Activated CD4-positive, alpha-beta memory T cell treated with anti-CD3 and anti-CD28 coated beads, Interleukin-2, amount 10 ng/mL, durations not matched to agents 7 days and 5 days (primary cell): ENCODE data around the gene CAPZB. TPM values are rescaled to one million over a fixed set of nuclear protein-coding genes. Genes with fewer than 3 reads are reported as not detected.
"Not testable (repeated sequence)": the region's sequence is repeated elsewhere in the genome, so short reads cannot be mapped to it uniquely, and the experiment has no call there.

Source experiments
- CTCF ChIA-PET: fragments of 350-600 bp; sonication (Branson Sonifier 250); formaldehyde crosslinking; loops from one replicate; lab custom pipeline; 2021; ENCODE audit warnings: antibody characterized with exemption, inconsistent platforms; lab: Charles Lee
- POLR2A ChIA-PET: fragments of 350-600 bp; sonication (Branson Sonifier 250); formaldehyde crosslinking; loops from one replicate; lab custom pipeline; 2021; ENCODE audit warnings: antibody characterized with exemption; lab: Charles Lee
- DNase-seq: peaks from one replicate; pipeline ENCODE4 v3.0.0-alpha.2; 2020
- H3K27ac Mint-ChIP-seq: one replicate; pipeline ENCODE4 v1.8.0; 2021; ENCODE audit warnings: mild to moderate bottlenecking, mixed read lengths
- H3K27me3 Mint-ChIP-seq: one replicate; pipeline ENCODE4 v1.8.0; 2021; ENCODE audit warnings: mixed read lengths
- H3K36me3 Mint-ChIP-seq: one replicate; pipeline ENCODE4 v1.8.0; 2021; ENCODE audit warnings: low read depth, mixed read lengths
- H3K4me1 Mint-ChIP-seq: one replicate; pipeline ENCODE4 v1.8.0; 2021; ENCODE audit warnings: mixed read lengths
- H3K4me3 Mint-ChIP-seq: one replicate; pipeline ENCODE4 v1.8.0; 2021; ENCODE audit warnings: mild to moderate bottlenecking, mixed read lengths
- H3K9me3 Mint-ChIP-seq: one replicate; pipeline ENCODE4 v1.8.0; 2021; ENCODE audit warnings: mixed read lengths
- total RNA-seq, 2 experiments: library from RNA; stranded (reverse); gene quantifications; one replicate each; pipeline ENCODE4 v1.2.3, GENCODE V29; 2021

Gene CAPZB
- total RNA-seq, 2 experiments from 2014 or later, result 537 to 565 TPM

GRCh38 chr1:19311931-19312781 is 173.2 kb downstream of the CAPZB start, which contains the start of the genes AKR7A2 and SLC66A1:
Gene AKR7A2, minus strand, starts transcription at chr1:19312144. Its CDS starts 20 bp downstream, at chr1:19312124.
Gene SLC66A1, plus strand, starts transcription at chr1:19312326. Its CDS starts 5,352 bp downstream, at chr1:19317678.
- H3K27me3 Mint-ChIP-seq, result no peaks in the 10 kb centered on the region
- H3K9me3 Mint-ChIP-seq, result no peaks in the 10 kb centered on the region
- H3K4me3 Mint-ChIP-seq, result peak within 1 kb of the TSS; percentile 88
- H3K4me1 Mint-ChIP-seq, result peaks cover 46% of the 10 kb centered on the region
- H3K36me3 Mint-ChIP-seq, result peaks cover 5% of the 10 kb centered on the region
- peak within 1 kb of the TSS; percentile 34 for H3K27ac Mint-ChIP-seq
- peak; percentile 91 for DNase-seq
- ChIA-PET POLR2A (interaction anchor here (1.1 to 1.7 kb wide), 5 partner anchors 18 to 285 kb away, joined by 3 to 6 read pairs (median 3); partner anchors contain the start of gene MRTO4), CTCF (interaction anchor here (0.6 to 1.5 kb wide), 5 partner anchors 10 to 349 kb away, joined by 3 to 7 read pairs (median 3); no protein-coding TSS in a partner anchor)

- ChIA-PET POLR2A (interaction anchor here (0.6 to 1.7 kb wide), 7 partner anchors 11 to 285 kb away, joined by 3 to 6 read pairs (median 4); partner anchors contain the start of genes EMC1 and MRTO4), CTCF (interaction anchor here (0.6 to 1.5 kb wide), 3 partner anchors 112 to 350 kb away, joined by 3 to 7 read pairs (median 3); no protein-coding TSS in a partner anchor)
- DNase-seq, result peak; percentile 31
These were observed 173.8 kb downstream of the CAPZB start for GRCh38 chr1:19311503-19311930.

GRCh38 chr1:19310720-19311502 is 174.4 kb downstream of the CAPZB start:
- Mint-ChIP-seq H3K27me3 (no peaks in the 10 kb centered on the region), H3K9me3 (no peaks in the 10 kb centered on the region), H3K4me3 (peak overlapping the region; percentile 88), H3K27ac (peak overlapping the region; percentile 34), H3K36me3 (peaks cover 8% of the 10 kb centered on the region), H3K4me1 (peaks cover 43% of the 10 kb centered on the region)
- DNase-seq, result no peak
- ChIA-PET POLR2A (interaction anchor here (0.6 to 1.7 kb wide), 4 partner anchors 11 to 102 kb away, joined by 3 to 5 read pairs (median 4); partner anchors contain the start of genes EMC1 and MRTO4), CTCF (interaction anchor here (0.6 to 0.7 kb wide), 2 partner anchors 112 to 279 kb away, joined by 3 read pairs; no protein-coding TSS in a partner anchor)

More at GRCh38 chr1:19311503-19311930, 173.8 kb downstream of the CAPZB start:
- no peaks in the 10 kb centered on the region for H3K9me3 Mint-ChIP-seq
- peak overlapping the region; percentile 88 for H3K4me3 Mint-ChIP-seq
- H3K4me1 Mint-ChIP-seq, result peaks cover 46% of the 10 kb centered on the region
- no peaks in the 10 kb centered on the region for H3K27me3 Mint-ChIP-seq
- H3K27ac Mint-ChIP-seq, result no peak overlapping the region
- peaks cover 8% of the 10 kb centered on the region for H3K36me3 Mint-ChIP-seq

GRCh38 chr1:19310061-19310460 is 175.3 kb downstream of the CAPZB start:
- H3K27me3 Mint-ChIP-seq, result no peaks in the 10 kb centered on the region
- no peak for DNase-seq
- H3K4me3 Mint-ChIP-seq, result no peak overlapping the region
- H3K36me3 Mint-ChIP-seq, result peaks cover 13% of the 10 kb centered on the region
- ChIA-PET CTCF (no interaction called here), POLR2A (interaction anchor here (1.3 kb wide), 1 partner anchor 99 kb away, joined by 3 read pairs; the partner anchor contains the start of gene UBR4)
- H3K4me1 Mint-ChIP-seq, result peaks cover 35% of the 10 kb centered on the region
- no peaks in the 10 kb centered on the region for H3K9me3 Mint-ChIP-seq
- H3K27ac Mint-ChIP-seq, result no peak overlapping the region

- Mint-ChIP-seq H3K27ac (no peak overlapping the region), H3K27me3 (no peaks in the 10 kb centered on the region), H3K4me1 (peaks cover 30% of the 10 kb centered on the region), H3K9me3 (no peaks in the 10 kb centered on the region), H3K36me3 (peaks cover 20% of the 10 kb centered on the region), H3K4me3 (no peak overlapping the region)
- no peak for DNase-seq
- ChIA-PET POLR2A (interaction anchor here (1.3 kb wide), 1 partner anchor 99 kb away, joined by 3 read pairs; the partner anchor contains the start of gene UBR4), CTCF (no interaction called here)
These were observed 176.1 kb downstream of the CAPZB start for GRCh38 chr1:19309123-19309813.

GRCh38 chr1:19308509-19308907 is 176.8 kb downstream of the CAPZB start:
- CTCF ChIA-PET, result no interaction called here
- POLR2A ChIA-PET, result no interaction called here
- no peaks in the 10 kb centered on the region for H3K9me3 Mint-ChIP-seq
- no peaks in the 10 kb centered on the region for H3K27me3 Mint-ChIP-seq
- no peak for DNase-seq
- H3K27ac Mint-ChIP-seq, result no peak overlapping the region
- peaks cover 28% of the 10 kb centered on the region for H3K4me1 Mint-ChIP-seq
- peaks cover 25% of the 10 kb centered on the region for H3K36me3 Mint-ChIP-seq
- no peak overlapping the region for H3K4me3 Mint-ChIP-seq

GRCh38 chr1:19307794-19308508 is 177.4 kb downstream of the CAPZB start:
- ChIA-PET CTCF (interaction anchor here (0.6 kb wide), 1 partner anchor 352 kb away, joined by 4 read pairs; no protein-coding TSS in a partner anchor), POLR2A (no interaction called here)
- H3K27me3 Mint-ChIP-seq, result no peaks in the 10 kb centered on the region
- H3K36me3 Mint-ChIP-seq, result peaks cover 29% of the 10 kb centered on the region
- H3K4me3 Mint-ChIP-seq, result no peak overlapping the region
- H3K4me1 Mint-ChIP-seq, result peaks cover 22% of the 10 kb centered on the region
- DNase-seq, result no peak
- no peak overlapping the region for H3K27ac Mint-ChIP-seq
- no peaks in the 10 kb centered on the region for H3K9me3 Mint-ChIP-seq

GRCh38 chr1:19306941-19307340 is 178.4 kb downstream of the CAPZB start:
- Mint-ChIP-seq H3K4me3 (no peak overlapping the region), H3K27me3 (no peaks in the 10 kb centered on the region), H3K9me3 (no peaks in the 10 kb centered on the region), H3K4me1 (peaks cover 19% of the 10 kb centered on the region), H3K36me3 (peaks cover 34% of the 10 kb centered on the region), H3K27ac (no peak overlapping the region)
- no peak for DNase-seq
- POLR2A ChIA-PET, result no interaction called here
- CTCF ChIA-PET, result no interaction called here

- Mint-ChIP-seq H3K4me3 (no peak overlapping the region), H3K4me1 (peaks cover 11% of the 10 kb centered on the region), H3K27me3 (no peaks in the 10 kb centered on the region), H3K36me3 (peaks cover 35% of the 10 kb centered on the region), H3K27ac (no peak overlapping the region), H3K9me3 (no peaks in the 10 kb centered on the region)
- ChIA-PET CTCF (interaction anchor here (1.4 kb wide), 1 partner anchor 348 kb away, joined by 3 read pairs; no protein-coding TSS in a partner anchor), POLR2A (no interaction called here)
- no peak for DNase-seq
These were observed 179.5 kb downstream of the CAPZB start for GRCh38 chr1:19305880-19306279.

- POLR2A ChIA-PET, result interaction anchor here (1.2 kb wide), 1 partner anchor 48 kb away, joined by 4 read pairs; no protein-coding TSS in a partner anchor
- H3K27me3 Mint-ChIP-seq, H3K27ac Mint-ChIP-seq, DNase-seq, CTCF ChIA-PET, H3K4me3 Mint-ChIP-seq, H3K9me3 Mint-ChIP-seq, H3K4me1 Mint-ChIP-seq: not testable (repeated sequence)
- H3K36me3 Mint-ChIP-seq, result peaks cover 35% of the 10 kb centered on the region
These were observed 181.3 kb downstream of the CAPZB start for GRCh38 chr1:19304081-19304480.

GRCh38 chr1:19300211-19300610 is 185.1 kb downstream of the CAPZB start:
- CTCF ChIA-PET, result no interaction called here
- POLR2A ChIA-PET, result interaction anchor here (0.8 kb wide), 1 partner anchor 11 kb away, joined by 3 read pairs; no protein-coding TSS in a partner anchor
- no peak for DNase-seq
- Mint-ChIP-seq H3K9me3 (peaks cover 13% of the 10 kb centered on the region), H3K36me3 (peaks cover 27% of the 10 kb centered on the region), H3K27me3 (no peaks in the 10 kb centered on the region), H3K27ac (no peak overlapping the region), H3K4me1 (no peaks in the 10 kb centered on the region), H3K4me3 (no peak overlapping the region)
